NCI-H2196 treated with DMSO at 0.1 percent for 48 hours (cell line): ENCODE results near the gene KCNQ5.

Source experiments
- DNase-seq: peaks from one replicate; lab custom pipeline; 2025; ENCODE audit not compliant: unreplicated experiment; lab: John Stamatoyannopoulos, UW

The KCNQ5 gene

DNA sequence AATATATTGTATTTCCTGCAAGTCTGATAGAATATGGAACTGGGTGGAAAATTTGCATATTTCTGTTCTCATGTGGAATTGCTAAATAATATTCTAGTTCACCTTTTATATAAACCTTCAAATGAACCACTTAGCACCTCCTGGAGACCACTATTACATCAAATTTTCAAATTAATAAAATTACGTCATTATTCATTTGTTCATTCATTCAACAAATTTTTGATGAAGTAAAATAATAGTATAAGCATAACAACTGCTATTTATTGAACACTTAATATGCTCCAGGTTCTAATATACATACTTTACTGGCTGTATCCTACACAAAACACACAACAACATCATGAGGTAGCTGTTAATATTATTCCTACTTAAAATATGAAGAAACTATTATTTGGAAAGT, 215.1 kb downstream of the KCNQ5 start:
- no peak for DNase-seq

DNA sequence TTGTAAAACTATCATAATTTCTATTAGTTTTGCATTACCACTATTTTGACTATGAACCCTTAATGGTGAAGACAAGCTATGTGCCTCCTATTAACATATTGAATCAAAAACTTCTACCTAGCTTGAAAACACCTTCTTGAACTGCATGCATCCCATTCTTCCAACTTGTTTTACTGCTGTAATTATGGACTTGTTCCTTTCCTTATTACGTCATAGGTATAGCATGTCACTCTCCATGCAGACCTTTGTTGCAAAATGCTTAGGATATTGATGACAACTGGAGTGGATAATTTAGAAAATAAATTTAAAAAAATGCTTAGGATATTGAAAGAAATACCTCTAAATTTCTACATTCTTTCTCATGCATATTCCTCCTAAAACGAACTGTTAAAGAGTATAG, 219.3 kb downstream of the KCNQ5 start:
- DNase-seq = no peak

DNA sequence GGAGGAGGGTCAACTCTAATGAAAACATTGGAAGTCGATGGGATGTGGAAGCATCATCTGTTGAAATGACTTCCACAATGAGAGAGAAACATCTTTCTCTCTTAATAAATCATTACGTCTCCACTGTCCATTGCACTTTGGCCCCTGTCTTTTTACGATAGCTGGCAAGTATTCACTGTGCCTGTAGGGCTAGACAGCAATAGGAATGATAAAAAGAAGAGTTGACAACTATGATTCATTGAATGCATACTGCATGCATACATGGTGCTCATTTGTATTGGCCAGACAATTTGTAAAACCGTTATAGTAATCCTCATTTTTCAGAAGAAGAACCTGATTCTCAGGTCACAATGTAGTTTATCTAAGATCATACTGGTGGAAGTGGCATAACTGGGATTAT, 220.3 kb downstream of the KCNQ5 start:
- no peak for DNase-seq

DNA sequence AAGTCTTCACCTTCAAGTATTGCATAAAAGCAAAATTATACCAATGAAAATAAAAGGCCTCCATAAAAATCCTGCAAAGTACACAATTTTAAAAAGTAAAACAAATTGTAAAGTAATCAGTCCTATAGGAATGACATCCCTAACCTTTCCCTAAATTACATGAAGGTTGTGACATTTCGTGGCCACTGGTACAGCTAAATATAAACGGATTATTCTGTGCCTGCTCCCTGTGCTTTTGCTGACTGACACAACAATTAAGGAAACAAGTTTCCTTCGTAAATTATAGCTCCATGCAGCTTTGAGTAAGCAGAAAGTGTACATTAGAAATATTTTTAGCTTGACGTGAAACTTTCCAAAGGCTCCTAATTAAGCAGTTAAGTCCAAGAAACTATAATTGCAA, 222.8 kb downstream of the KCNQ5 start:
- DNase-seq = no peak

DNA sequence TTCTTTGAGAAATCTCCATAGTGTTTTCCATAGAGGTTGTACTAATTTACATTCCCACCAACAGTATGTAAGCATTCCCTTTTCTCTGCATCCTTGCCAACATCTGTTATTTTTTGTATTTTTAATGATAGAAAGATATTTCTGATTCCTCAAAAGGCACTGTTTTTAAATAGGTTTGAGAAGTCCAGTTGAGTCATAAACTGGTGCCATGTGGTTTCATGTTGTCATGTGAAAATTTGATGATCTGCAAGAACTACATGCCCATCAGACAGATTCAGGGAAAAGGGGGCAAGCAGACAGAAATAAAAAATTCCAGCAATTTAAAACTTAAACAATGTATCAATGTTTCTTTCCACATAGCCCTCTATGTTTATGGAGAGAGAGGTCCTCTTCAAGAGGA, 227.5 kb downstream of the KCNQ5 start:
- no peak for DNase-seq

DNA sequence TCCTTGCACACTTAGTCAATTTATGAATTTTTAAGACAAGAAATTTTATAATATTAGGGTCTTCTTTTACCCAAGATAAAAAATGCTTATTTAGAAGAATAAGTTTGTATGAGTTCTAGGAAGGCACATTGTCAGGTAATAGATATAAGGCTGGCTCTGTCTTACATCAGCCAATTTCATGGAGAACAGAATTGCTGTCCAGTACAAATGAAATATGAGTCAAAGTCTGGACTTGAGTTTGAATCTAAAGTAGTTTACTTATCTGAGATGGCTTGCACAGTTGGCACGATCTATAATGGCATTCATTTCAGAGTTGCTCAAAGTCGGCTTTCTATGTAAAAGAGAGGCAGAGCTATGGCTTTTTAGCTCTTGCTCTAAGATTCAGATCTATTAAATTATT, 228.2 kb downstream of the KCNQ5 start:
- DNase-seq = no peak

DNA sequence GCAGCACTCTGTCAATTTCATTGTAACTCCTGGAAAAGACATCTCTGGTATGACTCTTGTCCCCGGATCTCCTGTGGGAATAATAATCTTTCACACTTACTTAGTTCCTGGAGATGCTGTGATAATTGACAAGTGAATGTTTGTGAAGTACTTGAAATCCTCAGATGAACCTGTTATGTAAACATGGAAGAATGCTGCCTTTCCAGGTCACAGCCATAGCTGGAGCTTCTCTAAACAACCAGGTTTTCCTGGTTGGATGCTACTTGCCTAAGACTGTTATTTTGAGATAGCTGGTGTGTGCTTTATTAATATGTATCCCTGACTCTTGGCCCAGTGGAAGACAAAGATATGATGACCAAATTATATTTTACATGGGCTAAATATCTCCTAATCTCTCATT, 228.6 kb downstream of the KCNQ5 start:
- DNase-seq = no peak

DNA sequence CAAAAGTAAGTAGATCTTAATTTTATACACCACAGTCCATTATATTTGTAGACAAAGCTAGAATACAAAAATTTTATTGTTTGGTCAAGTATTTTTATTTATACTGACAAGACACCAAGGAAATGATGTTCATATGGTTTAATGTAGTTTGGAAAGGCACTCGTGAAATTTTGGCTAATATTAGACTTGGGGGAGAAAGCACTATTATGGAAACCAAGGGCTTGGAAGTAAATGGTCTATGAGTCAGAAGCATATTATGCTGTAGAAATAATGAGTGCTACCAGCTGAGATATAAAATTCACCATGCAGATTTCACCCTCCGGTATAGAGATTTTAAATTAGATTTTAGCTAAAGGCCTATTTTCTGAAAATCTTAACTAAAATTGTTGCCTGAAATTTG, 233.6 kb downstream of the KCNQ5 start:
- DNase-seq = no peak

DNA sequence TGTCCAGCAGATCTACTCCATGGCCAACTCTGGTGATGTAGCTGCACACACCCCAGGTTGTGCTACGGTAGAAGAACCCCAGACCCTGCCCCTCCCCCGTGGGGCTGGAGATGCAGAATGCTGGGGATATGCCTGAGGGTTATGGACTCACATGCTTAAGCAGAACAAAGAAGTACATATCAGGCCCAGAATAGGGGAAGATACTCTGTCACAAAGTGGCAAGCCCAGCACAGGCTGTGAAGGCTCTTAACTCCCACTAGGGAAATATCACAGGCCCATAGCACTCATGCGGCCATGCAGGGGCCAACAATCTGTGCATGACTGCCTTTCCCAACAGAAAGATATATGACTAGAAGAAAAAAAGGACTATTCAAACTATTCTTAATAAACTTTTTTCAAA, 234.9 kb downstream of the KCNQ5 start:
- no peak for DNase-seq

DNA sequence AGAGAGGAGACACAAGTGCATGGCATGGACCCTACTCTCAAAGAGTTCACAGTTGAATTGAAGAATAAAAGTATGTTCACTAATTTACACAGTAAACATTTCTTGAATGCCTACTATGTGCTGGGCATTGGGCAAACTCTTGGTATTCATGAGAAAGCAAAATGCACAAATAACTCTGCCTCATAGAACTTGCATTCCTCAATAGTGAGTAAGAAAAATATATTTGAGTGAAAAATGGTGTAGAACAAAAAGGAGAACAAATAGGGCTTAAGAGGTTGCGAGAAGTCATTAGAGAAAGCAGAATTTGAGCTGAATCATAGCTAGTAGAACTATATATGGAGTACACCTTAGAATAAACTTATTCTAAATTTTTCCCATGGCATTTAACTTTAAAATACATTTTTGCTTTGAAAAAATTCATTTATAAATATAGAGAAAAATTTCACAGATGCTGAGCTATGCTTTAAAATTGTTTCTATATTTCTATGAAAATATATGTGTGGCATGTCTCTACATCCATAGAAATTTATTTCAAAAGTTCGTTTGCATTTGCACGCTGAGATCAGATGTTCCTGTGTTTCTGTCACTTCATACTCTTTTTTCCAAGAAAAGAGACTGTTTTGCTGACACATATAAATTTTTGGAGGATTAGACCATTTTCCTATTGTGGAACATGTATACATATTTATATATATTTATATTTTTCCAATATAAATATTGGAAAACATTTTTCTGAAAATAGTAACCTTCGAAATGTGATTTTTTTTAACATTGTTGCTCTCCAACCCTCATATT, 236.1 kb downstream of the KCNQ5 start:
- no peak for DNase-seq

DNA sequence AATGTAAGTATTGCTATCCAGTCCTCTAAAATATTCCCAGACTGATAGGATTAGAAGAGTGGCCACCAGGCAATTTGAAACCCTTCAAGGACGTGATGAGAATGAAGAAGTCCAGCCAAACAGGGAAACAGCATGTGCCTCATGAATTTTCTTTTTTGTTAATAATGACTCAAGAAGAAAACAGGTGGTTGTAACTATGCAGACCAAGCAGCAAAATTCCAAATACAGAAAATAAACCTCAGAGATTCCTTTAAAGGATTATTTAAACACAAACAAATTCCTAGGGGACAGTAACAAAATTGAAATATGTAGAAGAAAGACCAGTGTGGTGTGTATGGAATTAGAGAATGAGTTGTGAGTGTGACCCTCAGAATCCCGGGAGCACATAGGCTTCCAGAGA, 239.2 kb downstream of the KCNQ5 start:
- DNase-seq = no peak

DNA sequence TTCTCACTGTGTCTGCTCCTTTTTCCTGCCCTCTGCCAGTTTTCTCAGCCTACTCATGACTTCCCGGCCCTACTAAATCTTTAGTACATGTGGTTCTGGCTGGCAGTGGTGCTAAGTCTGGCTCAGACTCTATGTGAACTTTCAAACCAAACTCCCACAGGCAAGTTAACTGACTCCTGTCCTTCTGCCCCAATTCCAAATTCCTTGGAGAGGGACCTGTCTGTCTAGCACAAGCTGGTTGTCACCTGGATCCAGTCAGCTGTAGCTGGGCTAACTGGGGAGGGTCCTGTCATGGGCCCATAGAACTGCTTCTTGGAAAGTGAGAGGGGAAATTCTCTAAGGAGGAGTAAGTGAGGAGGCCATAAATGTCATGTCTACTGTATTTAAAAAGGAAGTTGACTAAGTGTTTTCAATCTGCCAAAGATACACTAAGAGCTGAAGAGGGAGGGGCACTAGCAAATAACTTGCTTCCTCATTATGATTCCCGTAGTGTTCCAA, 240.1 kb downstream of the KCNQ5 start:
- no peak for DNase-seq

DNA sequence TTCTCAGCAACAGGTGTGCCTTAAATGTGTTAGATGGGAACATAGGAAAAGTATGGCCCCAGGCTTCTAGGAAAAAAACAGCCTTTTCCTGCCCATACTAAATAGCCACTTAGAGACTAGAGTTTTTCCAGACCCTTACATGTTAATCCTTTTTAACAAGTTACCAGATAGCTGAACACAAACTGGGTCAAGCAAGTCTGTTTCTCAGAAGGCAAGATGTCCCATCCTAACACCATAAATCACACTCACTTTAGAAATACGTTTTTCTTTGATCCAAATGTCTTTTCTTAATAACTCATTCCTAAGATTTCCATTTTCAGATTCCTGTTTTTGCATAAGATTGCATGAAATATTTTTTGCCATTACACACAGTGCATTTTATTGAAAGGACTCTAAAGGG, 241.3 kb downstream of the KCNQ5 start:
- DNase-seq = no peak

DNA sequence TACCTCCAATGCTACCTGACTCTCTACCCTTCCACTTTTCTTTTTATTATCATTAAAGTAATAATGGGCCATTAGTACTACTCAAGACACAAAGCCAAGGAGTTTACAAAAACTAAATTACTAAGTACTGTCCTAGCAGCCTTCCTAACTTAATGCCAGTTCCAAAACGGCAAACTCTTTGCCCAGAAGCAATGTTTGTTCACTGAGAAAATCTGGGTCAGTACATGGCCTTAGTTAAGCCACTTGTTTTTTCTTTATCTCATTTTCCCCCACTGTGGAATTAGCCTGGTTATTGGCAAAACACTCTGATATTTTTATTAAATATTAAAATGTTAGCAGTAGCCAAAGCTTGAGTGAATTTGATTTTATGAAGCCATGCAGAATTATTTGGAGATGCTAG, 242.4 kb downstream of the KCNQ5 start:
- no peak for DNase-seq

DNA sequence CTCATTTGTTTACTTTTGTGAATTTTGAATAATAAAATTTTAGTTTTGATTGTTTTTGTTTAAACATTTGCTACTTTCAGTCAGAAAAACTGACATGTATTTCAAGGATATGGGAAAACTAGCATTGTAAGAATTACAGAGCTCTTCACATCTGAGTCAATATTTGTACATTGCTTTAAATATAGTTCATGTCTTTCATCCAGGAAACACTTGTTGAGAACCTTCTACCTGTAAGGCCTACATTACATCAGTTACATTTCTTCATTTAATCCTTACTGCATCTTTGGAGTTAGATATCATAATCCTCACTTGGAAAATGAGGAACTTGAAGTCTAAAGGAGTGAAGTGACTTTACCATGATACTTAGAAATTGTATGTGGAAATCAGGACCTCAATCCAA, 242.9 kb downstream of the KCNQ5 start:
- DNase-seq = no peak

DNA sequence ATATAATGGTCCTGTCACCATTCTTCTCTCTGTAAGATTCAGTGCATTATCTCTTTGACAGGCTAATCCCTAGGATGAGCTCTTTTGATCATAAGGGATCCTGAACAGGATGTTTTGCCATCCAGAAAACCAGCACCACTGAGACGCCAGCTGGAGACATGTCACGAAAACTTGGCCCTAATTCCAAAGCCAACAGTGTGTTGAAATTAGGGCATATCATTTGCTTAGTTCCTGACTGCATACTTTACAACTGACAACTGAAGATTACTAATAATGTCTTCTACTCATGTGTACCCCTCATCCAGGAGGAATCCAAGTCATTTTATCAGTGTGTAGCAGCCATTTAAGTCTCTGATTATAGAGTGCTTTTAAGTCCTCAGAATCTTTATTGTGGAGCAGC, 243.6 kb downstream of the KCNQ5 start:
- no peak for DNase-seq

DNA sequence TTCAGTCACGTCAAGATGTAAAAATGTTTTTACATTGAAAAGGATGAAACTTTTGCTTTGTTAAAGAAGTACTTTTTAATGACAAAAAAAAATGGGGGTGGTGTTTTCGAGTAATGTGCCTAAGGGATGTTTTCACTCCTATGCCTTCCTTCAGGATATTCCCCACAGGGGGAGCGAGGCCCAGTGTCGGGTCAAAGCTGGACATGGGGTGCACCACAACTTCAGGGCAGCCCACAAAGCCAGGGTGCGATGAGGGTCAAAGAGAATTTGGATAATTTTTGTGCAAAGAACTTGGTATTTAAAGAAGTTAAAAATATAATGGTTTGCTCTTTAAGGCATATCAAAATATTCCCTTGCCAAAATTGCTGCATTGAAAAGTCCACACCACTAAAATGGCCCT, 247.8 kb downstream of the KCNQ5 start:
- DNase-seq = no peak

DNA sequence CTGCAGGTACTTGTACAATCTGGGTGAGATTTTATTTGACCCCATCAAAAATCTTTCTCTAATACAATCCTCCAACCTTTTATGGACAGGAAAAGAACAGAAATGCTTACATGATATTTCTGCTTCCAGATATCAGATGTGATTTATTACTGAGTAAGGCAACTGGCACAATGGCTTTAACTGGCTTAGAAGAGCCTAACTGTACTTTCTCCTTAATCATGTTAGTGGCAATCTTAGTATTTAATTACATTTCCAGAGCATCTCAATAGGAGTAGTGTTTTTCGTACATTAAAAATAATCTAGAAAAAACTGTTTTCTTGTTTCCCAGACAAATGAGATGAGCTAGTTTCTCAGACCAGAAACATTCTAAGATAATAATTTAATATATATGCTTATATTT, 251.6 kb downstream of the KCNQ5 start:
- DNase-seq = no peak

DNA sequence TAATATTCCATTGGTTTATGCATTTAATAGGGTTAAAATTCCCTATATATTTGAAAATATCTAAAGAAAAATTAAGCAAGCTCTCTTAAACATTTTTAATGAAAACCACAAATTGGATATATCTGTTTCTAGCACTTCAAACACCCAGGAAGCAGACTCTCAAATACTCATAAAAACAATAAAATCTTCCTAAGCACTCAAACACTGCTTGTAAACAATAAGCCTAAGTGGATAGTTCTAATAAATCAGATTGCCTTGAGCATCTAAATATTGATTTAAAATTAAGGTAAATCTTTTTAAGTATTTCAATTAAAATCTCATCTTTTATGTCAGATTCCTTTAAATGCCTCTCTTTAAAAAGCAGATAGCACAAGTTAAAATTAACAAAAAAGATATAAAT, 254.4 kb downstream of the KCNQ5 start:
- no peak for DNase-seq

DNA sequence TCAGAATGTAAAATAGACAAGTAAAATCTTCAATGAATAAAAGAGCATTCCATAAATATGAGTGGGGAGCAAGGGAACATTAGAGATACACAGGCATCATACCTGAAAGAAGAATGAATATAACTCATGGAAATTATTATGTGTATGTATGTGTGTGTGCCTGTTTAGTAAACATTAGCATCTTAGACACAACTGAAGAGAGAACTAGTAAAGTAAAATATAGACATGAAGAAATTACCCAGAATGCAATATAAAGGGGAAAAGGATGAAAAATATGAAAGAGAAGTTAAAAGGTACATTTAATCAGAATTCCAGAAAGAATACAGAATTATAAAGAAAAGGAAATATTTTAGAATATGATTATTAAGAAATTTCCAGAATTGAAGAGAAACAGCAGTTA, 264.3 kb downstream of the KCNQ5 start:
- DNase-seq = no peak

DNA sequence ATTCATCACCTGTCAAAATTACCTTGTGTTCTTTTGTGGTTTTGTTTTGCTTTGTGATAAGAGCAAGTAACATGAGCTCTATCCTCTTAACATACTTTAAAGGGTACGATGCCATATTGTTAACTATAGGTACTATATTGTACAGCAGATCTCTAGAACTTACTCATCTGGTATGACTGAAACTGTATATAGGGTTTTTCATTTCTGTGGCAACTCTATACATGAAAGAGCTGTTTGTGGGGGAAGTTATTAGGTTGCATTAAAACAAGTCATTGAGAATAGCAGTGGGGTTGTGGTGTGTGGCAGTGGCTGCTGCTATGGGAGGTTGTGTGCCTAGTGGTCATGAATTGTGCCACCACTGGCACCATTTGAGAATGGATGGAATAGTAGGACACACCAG, 268.4 kb downstream of the KCNQ5 start:
- no peak for DNase-seq

DNA sequence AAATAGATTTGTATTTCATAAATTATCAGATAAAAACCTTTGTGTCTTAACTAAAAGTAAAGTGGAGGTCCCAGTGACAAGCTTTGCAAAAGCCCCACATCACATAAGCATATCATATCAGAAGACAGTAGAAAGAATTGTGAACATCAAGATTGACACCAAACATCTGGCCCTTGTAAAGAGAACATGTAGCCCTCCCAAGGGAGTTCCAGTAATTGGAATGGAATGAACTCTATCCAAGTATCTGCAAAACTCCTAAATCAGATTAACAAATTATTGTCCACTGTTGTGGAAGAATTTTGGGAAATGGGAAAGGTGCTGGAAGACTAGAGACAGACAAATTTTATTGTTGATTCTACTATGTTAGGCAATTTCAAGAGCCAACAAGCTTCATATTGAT, 268.8 kb downstream of the KCNQ5 start:
- DNase-seq = no peak

DNA sequence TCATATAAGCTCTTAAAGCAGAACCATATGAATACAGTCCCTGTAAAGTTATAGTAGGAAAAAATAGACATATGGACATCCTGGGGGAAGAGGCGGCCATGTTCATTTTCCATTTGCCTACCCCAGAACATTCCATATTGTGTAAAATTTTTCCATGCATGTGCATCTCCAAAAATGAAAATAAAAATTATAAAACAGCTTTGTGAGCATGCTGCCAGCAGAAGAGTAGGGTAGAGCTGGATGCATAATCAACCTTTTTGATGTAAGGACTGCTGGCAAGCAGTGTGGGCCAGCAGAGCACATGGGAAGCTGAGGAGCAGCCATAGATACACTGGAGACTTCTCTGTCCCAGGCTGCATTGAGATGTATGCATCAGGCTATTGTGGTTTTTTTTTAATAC, 271.0 kb downstream of the KCNQ5 start:
- DNase-seq = no peak
